Amygdala (tissue), 56 donors: ENCODE measurements around the gene PDGFRB.
A peak's percentile ranks its signal among the peaks of the same experiment; 100 is the strongest.

ENCODE experiments used
- DNase-seq, 56 donors: peaks; one replicate each; lab custom pipeline; 2025; lab: John Stamatoyannopoulos, UW

PDGFRB gene

GRCh38 chr5:150135557-150136304, 19.9 kb downstream of the PDGFRB start:
- no peak for DNase-seq

- DNase-seq: no peak
Measured at GRCh38 chr5:150134198-150134588, 21.5 kb downstream of the PDGFRB start.

- DNase-seq: no peak
Measured at GRCh38 chr5:150133581-150134197, 22.0 kb downstream of the PDGFRB start.

GRCh38 chr5:150132740-150133139, 22.9 kb downstream of the PDGFRB start:
- no peak for DNase-seq

GRCh38 chr5:150131978-150132694, 23.5 kb downstream of the PDGFRB start:
- no peak for DNase-seq

GRCh38 chr5:150131461-150131860, 24.2 kb downstream of the PDGFRB start:
- DNase-seq: no peak

- DNase-seq: no peak
Measured at GRCh38 chr5:150130493-150130922, 25.1 kb downstream of the PDGFRB start.

GRCh38 chr5:150129813-150130492, 25.7 kb downstream of the PDGFRB start:
- peak in 39 of 56 donors; percentile 14 to 75 (median 48) for DNase-seq

- no peak for DNase-seq
Measured at GRCh38 chr5:150129454-150129812, 26.2 kb downstream of the PDGFRB start.

GRCh38 chr5:150126921-150127265, 28.8 kb downstream of the PDGFRB start:
- no peak for DNase-seq

GRCh38 chr5:150126199-150126920, 29.3 kb downstream of the PDGFRB start:
- DNase-seq: no peak

GRCh38 chr5:150125334-150125733, 30.3 kb downstream of the PDGFRB start:
- DNase-seq: no peak

- DNase-seq: no peak
Measured at GRCh38 chr5:150124596-150124995, 31.0 kb downstream of the PDGFRB start.

- no peak for DNase-seq
Measured at GRCh38 chr5:150124111-150124557, 31.5 kb downstream of the PDGFRB start.

GRCh38 chr5:150123542-150123941, 32.1 kb downstream of the PDGFRB start:
- no peak for DNase-seq

- no peak for DNase-seq
Measured at GRCh38 chr5:150122536-150123481, 32.8 kb downstream of the PDGFRB start.

- no peak for DNase-seq
Measured at GRCh38 chr5:150122158-150122510, 33.5 kb downstream of the PDGFRB start.

GRCh38 chr5:150121448-150122157, 34.0 kb downstream of the PDGFRB start:
- no peak for DNase-seq
